Placental pericyte (primary cell): ENCODE measurements around the gene CLEC18A. TPM values are rescaled to one million over a fixed set of nuclear protein-coding genes. Genes with fewer than 3 reads are reported as not detected.

ENCODE experiments used
- small RNA-seq: library from RNA; depleted of rRNA; stranded (forward); fragments of <200 nt; gene quantifications from one replicate; pipeline ENCODE3, GENCODE V24; 2012; ENCODE audit warnings: low replicate concordance
- total RNA-seq: library from RNA; depleted of rRNA; stranded (reverse); fragments of >200 nt; gene quantifications from 2 replicates; pipeline ENCODE4 v1.2.3, GENCODE V29; 2012

The CLEC18A gene
- total RNA-seq = 0.14 and 0.66 TPM in 2 replicates

GRCh38 chr16:69951017-69951671 is at the start of gene CLEC18A:
CLEC18A (plus strand) TSS chr16:69951334; CDS start chr16:69951367, 33 bp downstream.

Small RNAs within 50 kb of the gene (small RNA-seq; reads per million reads assigned to genes)
- not detected for gene AC026468.1
- 330 reads per million, percentile 99 among the genes with 10 or more reads in this experiment for gene MIR140

Other genes starting within 250 kb of the CLEC18A start
- gene NQO1, start 224.8 kb upstream of the CLEC18A start, total RNA-seq = 301 and 517 TPM in 2 replicates
- 23.2 and 48.6 TPM in 2 replicates for gene NOB1, start 196.4 kb upstream of the CLEC18A start, total RNA-seq
- gene WWP2, start 189.0 kb upstream of the CLEC18A start, total RNA-seq = 30.0 and 39.8 TPM in 2 replicates
- gene PDPR, start 163.0 kb downstream of the CLEC18A start, total RNA-seq = 23.4 and 39.1 TPM in 2 replicates
- under 0.01 TPM in 1 of 2 replicates, not detected in the other for gene CLEC18C, start 222.5 kb downstream of the CLEC18A start, total RNA-seq